ENCODE data around the gene PRKCE. TPM values are rescaled to one million over a fixed set of nuclear protein-coding genes. Genes with fewer than 3 reads are reported as not detected.
A peak's percentile ranks its signal among the peaks of the same experiment; 100 is the strongest.

Gene PRKCE
- total and polyA plus RNA-seq, 2 experiments from 2014 or later: 9.6 to 11.9 TPM

- Histone ChIP-seq H3K79me2 (no peaks in the 10 kb centered on the region), H3K4me2 (no peak overlapping the region), H3K4me3 (no peak overlapping the region), H3K9me3 (ENCODE audit: low read depth) (no peaks in the 10 kb centered on the region), H2AFZ (no peak overlapping the region), H4K20me1 (ENCODE audit: insufficient read depth, poor library complexity, severe bottlenecking) (no peaks in the 10 kb centered on the region), H3K27ac (no peak overlapping the region), H3K4me1 (ENCODE audit: insufficient read depth) (peaks cover 22% of the 10 kb centered on the region), H3K27me3 (no peaks in the 10 kb centered on the region), H3K9me2 (replicated peaks; ENCODE audit: insufficient read depth) (no peaks in the 10 kb centered on the region), H3K36me3 (replicated peaks; ENCODE audit: insufficient read depth, low read depth) (no peaks in the 10 kb centered on the region)
- TF ChIP-seq EZH2 (IDR thresholded peaks at IDR 0.05; ENCODE audit: borderline replicate concordance): no peak
- no peak for TF ChIP-seq EZH2phosphoT487 (IDR thresholded peaks at IDR 0.05; ENCODE audit: low read depth, severe bottlenecking, unreplicated experiment)
- TF ChIP-seq CTCF (IDR thresholded peaks at IDR 0.05; ENCODE audit: poor library complexity): no peak
- DNase-seq (ENCODE audit: low spot score): no peak
- 100% methylated on average over 2 of the region's 2 CpGs for WGBS (ENCODE audit: low lambda C conversion rate, missing lambda C conversion rate)
Measured at GRCh38 chr2:45769056-45769455, 117.6 kb downstream of the PRKCE start.

GRCh38 chr2:45769854-45770576 is 118.5 kb downstream of the PRKCE start:
- Histone ChIP-seq H3K9me2 (replicated peaks; ENCODE audit: insufficient read depth) (no peaks in the 10 kb centered on the region), H2AFZ (no peak overlapping the region), H3K4me1 (ENCODE audit: insufficient read depth) (peaks cover 22% of the 10 kb centered on the region), H3K27me3 (no peaks in the 10 kb centered on the region), H3K36me3 (replicated peaks; ENCODE audit: insufficient read depth, low read depth) (no peaks in the 10 kb centered on the region), H3K4me2 (no peak overlapping the region), H4K20me1 (ENCODE audit: insufficient read depth, poor library complexity, severe bottlenecking) (no peaks in the 10 kb centered on the region), H3K9me3 (ENCODE audit: low read depth) (no peaks in the 10 kb centered on the region), H3K27ac (no peak overlapping the region), H3K79me2 (no peaks in the 10 kb centered on the region), H3K4me3 (no peak overlapping the region)
- no peak for DNase-seq (ENCODE audit: low spot score)
- TF ChIP-seq EZH2 (IDR thresholded peaks at IDR 0.05; ENCODE audit: borderline replicate concordance) (no peak), EZH2phosphoT487 (IDR thresholded peaks at IDR 0.05; ENCODE audit: low read depth, severe bottlenecking, unreplicated experiment) (no peak), CTCF (IDR thresholded peaks at IDR 0.05; ENCODE audit: poor library complexity) (no peak)
- WGBS (ENCODE audit: low lambda C conversion rate, missing lambda C conversion rate): 91% methylated on average over 15 of the region's 15 CpGs

- H3K9me3 ChIP-seq (ENCODE audit: low read depth): no peaks in the 10 kb centered on the region
- H3K79me2 ChIP-seq: no peaks in the 10 kb centered on the region
- H2AFZ ChIP-seq: no peak overlapping the region
- no peak for DNase-seq (ENCODE audit: low spot score)
- H3K27me3 ChIP-seq: no peaks in the 10 kb centered on the region
- no peak overlapping the region for H3K4me3 ChIP-seq
- H4K20me1 ChIP-seq (ENCODE audit: insufficient read depth, poor library complexity, severe bottlenecking): no peaks in the 10 kb centered on the region
- WGBS (ENCODE audit: low lambda C conversion rate, missing lambda C conversion rate): 60% methylated on average over 1 of the region's 1 CpG
- TF ChIP-seq EZH2 (IDR thresholded peaks at IDR 0.05; ENCODE audit: borderline replicate concordance): no peak
- TF ChIP-seq EZH2phosphoT487 (IDR thresholded peaks at IDR 0.05; ENCODE audit: low read depth, severe bottlenecking, unreplicated experiment): no peak
- no peak for TF ChIP-seq CTCF (IDR thresholded peaks at IDR 0.05; ENCODE audit: poor library complexity)
- peak overlapping the region; percentile 68 for H3K27ac ChIP-seq
- H3K9me2 ChIP-seq (replicated peaks; ENCODE audit: insufficient read depth): no peaks in the 10 kb centered on the region
- peak overlapping the region; percentile 68 for H3K4me2 ChIP-seq
- peaks cover 18% of the 10 kb centered on the region for H3K4me1 ChIP-seq (ENCODE audit: insufficient read depth)
- H3K36me3 ChIP-seq (replicated peaks; ENCODE audit: insufficient read depth, low read depth): no peaks in the 10 kb centered on the region
Measured at GRCh38 chr2:45770811-45771210, 119.3 kb downstream of the PRKCE start.
